Skin epidermis (tissue), 12 donors: Measurements from ENCODE around the gene LACTB.

Source experiments
- H3K27ac ChIP-seq, 21 experiments: fragments of 200-600 bp; sonication (generic) in 11 of 21; one replicate each; pipeline ENCODE4 v1.5.0; 2020; ENCODE audit warnings: mild to moderate bottlenecking in 3 of 21, inconsistent platforms in 2 of 21, moderate library complexity in 2 of 21
- H3K4me3 ChIP-seq, 7 experiments: fragments of 200-600 bp; sonication (generic) in 2 of 7; one replicate each; pipeline ENCODE4 v1.5.0; 2020; ENCODE audit warnings: inconsistent platforms in 2 of 7, mild to moderate bottlenecking in 2 of 7, moderate library complexity in 1 of 7

The LACTB gene, protein sequence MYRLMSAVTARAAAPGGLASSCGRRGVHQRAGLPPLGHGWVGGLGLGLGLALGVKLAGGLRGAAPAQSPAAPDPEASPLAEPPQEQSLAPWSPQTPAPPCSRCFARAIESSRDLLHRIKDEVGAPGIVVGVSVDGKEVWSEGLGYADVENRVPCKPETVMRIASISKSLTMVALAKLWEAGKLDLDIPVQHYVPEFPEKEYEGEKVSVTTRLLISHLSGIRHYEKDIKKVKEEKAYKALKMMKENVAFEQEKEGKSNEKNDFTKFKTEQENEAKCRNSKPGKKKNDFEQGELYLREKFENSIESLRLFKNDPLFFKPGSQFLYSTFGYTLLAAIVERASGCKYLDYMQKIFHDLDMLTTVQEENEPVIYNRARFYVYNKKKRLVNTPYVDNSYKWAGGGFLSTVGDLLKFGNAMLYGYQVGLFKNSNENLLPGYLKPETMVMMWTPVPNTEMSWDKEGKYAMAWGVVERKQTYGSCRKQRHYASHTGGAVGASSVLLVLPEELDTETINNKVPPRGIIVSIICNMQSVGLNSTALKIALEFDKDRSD

GRCh38 chr15:63121382-63122001, at the start of gene LACTB:
TSS of gene LACTB (plus strand) at chr15:63121861. CDS start at chr15:63121872, 11 bp downstream.
- Histone ChIP-seq H3K27ac (peak within 1 kb of the TSS; percentile 80 to 99 (median 94)), H3K4me3 (peak within 1 kb of the TSS; percentile 66 to 100 (median 93))

- Histone ChIP-seq H3K4me3 (no peak overlapping the region), H3K27ac (no peak overlapping the region)
These were observed 49.5 kb upstream of the LACTB start for GRCh38 chr15:63072023-63072650.

- Histone ChIP-seq H3K4me3 (no peak overlapping the region), H3K27ac (no peak overlapping the region)
These were observed 48.8 kb upstream of the LACTB start for GRCh38 chr15:63072809-63073277.

DNA sequence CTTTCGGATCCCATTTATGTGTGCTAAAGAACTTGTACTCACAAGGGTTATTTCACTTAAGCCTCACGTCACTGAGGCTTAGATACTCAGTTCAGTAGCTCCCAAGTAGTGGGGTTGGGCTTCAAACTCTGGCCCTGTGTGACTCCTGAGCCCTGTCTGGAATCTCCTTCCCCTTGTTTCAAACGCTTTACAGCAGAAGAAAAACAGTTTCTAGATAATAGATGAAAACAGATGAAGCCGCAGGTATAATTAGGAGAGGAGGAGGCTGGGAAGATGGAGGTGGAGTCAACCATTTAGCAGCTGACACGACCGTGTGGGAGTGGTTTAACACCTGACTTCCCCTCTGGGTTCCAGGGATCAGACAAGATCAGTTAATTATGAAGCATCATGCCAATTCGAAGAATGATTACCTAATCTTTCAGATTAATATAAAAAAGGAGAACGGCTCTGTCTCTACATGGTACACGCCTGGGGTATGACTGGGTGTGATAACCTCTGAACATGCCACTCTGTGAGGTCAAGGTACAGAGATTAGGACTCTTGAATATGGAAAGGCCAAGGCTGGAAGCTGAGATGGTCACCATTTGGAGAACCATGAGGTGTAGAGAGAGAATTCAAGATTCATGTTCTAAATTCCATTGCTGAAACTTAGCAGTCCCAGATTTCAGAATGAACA, 48.0 kb upstream of the LACTB start:
- no peak overlapping the region for H3K27ac ChIP-seq
- H3K4me3 ChIP-seq, result no peak overlapping the region

- H3K27ac ChIP-seq, result peak overlapping the region in 2 of 21 experiments; percentile 4 to 29
- H3K4me3 ChIP-seq, result no peak overlapping the region
These were observed 46.4 kb upstream of the LACTB start for GRCh38 chr15:63075015-63075983.

- Histone ChIP-seq H3K4me3 (no peak overlapping the region), H3K27ac (no peak overlapping the region)
These were observed 45.5 kb upstream of the LACTB start for GRCh38 chr15:63075984-63076713.

DNA sequence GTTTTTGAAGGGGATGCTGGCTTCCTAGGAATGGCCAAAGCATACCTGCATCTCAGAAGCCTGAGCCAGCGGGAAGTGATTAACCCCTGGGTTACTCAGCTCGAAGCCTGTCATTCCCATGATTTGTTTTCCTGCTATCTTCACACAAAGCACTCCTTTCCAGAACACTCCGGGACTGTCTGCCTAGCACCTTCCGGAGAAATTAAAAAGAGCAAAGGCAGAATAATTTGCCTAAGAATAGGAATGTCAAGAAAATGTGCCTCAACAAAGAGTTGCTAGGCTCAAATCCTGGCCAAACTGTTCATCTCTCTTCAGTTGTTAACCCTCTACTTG, 45.0 kb upstream of the LACTB start:
- no peak overlapping the region for H3K27ac ChIP-seq
- H3K4me3 ChIP-seq, result no peak overlapping the region

DNA sequence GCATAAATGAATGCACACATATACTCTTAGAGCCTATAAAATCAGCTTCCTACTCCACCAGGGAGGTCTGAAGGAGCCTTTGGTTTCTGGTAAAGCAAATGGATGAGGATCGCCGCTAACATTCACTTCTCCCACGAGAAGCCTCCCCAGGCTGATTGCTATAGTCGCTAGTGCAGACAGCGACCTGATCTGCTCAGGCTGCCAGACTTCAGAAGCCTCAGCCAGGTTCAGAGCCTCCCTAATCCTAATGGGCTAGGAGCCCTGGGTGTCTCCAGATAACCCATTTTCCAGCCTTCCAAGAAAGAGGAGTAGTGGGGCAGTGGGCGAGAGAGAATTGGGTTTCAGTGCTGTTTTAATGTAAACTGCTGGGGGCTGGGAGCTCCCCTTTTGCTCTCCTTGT, 43.7 kb upstream of the LACTB start:
- Histone ChIP-seq H3K4me3 (no peak overlapping the region), H3K27ac (no peak overlapping the region)

DNA sequence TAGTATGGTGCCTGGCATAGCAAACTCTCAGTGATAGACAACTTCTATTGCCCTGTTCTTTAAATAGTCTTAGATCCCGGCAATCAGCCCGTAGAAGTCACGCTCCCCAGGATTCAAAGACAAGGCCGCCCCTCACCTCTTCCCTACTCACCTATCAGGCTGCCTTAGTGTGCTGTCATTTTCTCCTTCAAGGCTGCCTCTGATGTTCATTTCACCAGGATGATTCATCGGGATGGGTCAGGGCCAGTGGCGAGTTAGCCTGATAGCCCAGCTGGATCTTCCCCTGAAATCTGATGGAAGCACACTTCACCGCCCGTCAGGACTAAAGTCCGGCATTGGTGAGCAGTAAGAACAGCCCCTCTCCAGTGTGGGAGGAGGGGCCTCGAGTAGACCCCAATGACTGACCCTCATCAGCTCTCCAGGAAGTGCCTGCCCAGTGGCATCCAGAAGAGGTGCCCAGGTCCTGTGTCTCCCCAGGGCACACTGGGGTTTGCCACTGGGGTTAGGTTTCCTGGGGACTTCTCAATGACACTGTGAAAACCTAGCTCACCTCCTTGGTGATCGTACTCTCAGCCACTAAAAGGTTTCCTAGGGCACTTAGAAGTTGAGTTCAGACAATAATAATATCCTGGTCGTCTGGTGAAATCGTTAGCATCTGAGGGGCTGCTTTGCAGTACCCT, 41.6 kb upstream of the LACTB start:
- Histone ChIP-seq H3K27ac (no peak overlapping the region), H3K4me3 (no peak overlapping the region)

- Histone ChIP-seq H3K27ac (no peak overlapping the region), H3K4me3 (no peak overlapping the region)
These were observed 40.9 kb upstream of the LACTB start for GRCh38 chr15:63080634-63081250.

- H3K27ac ChIP-seq, result no peak overlapping the region
- no peak overlapping the region for H3K4me3 ChIP-seq
These were observed 39.3 kb upstream of the LACTB start for GRCh38 chr15:63082366-63082765.

DNA sequence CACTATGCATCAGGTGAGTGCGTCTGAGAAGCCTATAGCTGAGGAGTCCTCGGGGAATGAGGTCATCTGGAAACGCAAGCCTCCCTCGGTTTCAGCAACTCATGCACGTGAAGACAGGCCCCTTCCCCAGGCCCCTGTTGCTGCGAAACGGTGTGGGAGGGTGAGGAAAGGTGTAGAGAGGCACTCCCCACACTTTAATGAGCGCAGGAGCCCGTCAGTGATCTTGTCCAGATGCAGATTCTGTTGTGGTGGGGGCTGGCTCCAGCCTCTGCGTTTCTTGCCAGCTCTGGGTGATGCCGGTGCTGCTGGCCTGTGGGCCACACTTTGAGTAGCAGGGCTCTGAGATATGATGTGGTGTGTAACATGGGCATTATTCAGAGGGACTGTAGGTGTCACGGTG, 38.6 kb upstream of the LACTB start:
- Histone ChIP-seq H3K27ac (no peak overlapping the region), H3K4me3 (no peak overlapping the region)

- Histone ChIP-seq H3K4me3 (no peak overlapping the region), H3K27ac (no peak overlapping the region)
These were observed 38.1 kb upstream of the LACTB start for GRCh38 chr15:63083541-63083940.

- Histone ChIP-seq H3K4me3 (no peak overlapping the region), H3K27ac (no peak overlapping the region)
These were observed 36.9 kb upstream of the LACTB start for GRCh38 chr15:63084806-63085205.

DNA sequence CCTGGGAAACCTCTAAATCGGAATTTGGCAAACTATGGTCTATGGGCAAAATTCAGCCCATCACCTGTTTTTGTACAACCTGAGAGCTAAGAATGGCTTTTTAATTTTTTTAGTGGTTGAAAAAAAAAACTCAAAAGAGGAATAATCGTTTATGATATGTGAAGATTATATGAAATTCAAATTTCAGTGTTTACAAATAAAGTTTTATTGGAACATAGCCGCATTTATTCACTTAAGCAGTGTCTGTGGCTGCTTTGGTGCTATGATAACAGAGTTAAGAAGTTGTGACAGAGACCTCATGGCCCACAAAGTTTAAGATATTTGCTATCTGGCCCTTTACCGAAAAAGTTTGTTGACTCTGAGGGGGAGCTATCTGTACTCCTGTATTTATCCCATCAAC, 36.4 kb upstream of the LACTB start:
- no peak overlapping the region for H3K4me3 ChIP-seq

GRCh38 chr15:63086271-63086670, 35.4 kb upstream of the LACTB start:
- no peak overlapping the region for H3K4me3 ChIP-seq
- H3K27ac ChIP-seq, result no peak overlapping the region

More for the DNA sequence above, 36.4 kb upstream of the LACTB start:
- no peak overlapping the region for H3K27ac ChIP-seq

GRCh38 chr15:63086947-63087346, 34.7 kb upstream of the LACTB start:
- Histone ChIP-seq H3K27ac (no peak overlapping the region), H3K4me3 (no peak overlapping the region)
